ENCODE data around the gene ZPBP2. TPM values are rescaled to one million over a fixed set of nuclear protein-coding genes. Genes with fewer than 3 reads are reported as not detected.
"Not testable (repeated sequence)": the region's sequence is repeated elsewhere in the genome, so short reads cannot be mapped to it uniquely, and the experiment has no call there.

The ZPBP2 gene
- total RNA-seq, 1 donor from 2014 or later, result not detected

DNA sequence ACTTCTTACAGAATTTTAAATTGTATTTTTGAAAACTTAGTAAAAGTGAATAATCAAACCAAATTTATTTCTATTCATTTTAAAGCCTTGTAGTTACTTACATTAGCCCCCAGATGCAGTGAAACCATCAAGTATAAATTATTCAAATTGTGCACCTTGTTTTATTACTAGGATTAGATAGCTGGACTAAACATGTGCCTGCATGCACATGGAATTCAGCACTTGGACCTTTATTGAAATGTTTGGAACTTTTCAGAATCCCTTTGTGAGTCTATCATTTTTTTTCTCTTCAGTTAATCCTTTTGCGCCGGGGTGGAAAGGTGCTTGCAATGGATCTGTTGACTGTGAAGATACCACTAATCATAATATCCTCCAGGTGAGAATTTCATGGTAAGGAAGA lies 4.7 kb downstream of the ZPBP2 start:
- no peak overlapping the region for H3K27ac ChIP-seq
- H3K4me1 ChIP-seq, result no peaks in the 10 kb centered on the region
- intact Hi-C loops (cut with DNase I), result no loop called here
- ATAC-seq (no peak), DNase-seq (no peak)
- H3K4me3 ChIP-seq, result no peak overlapping the region
- TF ChIP-seq, protein P1, sequence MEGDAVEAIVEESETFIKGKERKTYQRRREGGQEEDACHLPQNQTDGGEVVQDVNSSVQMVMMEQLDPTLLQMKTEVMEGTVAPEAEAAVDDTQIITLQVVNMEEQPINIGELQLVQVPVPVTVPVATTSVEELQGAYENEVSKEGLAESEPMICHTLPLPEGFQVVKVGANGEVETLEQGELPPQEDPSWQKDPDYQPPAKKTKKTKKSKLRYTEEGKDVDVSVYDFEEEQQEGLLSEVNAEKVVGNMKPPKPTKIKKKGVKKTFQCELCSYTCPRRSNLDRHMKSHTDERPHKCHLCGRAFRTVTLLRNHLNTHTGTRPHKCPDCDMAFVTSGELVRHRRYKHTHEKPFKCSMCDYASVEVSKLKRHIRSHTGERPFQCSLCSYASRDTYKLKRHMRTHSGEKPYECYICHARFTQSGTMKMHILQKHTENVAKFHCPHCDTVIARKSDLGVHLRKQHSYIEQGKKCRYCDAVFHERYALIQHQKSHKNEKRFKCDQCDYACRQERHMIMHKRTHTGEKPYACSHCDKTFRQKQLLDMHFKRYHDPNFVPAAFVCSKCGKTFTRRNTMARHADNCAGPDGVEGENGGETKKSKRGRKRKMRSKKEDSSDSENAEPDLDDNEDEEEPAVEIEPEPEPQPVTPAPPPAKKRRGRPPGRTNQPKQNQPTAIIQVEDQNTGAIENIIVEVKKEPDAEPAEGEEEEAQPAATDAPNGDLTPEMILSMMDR (IDR thresholded peaks at IDR 0.05), result peak; percentile 31
- H3K36me3 ChIP-seq, result no peaks in the 10 kb centered on the region
- H3K27me3 ChIP-seq, result peaks cover 10% of the 10 kb centered on the region
- no peaks in the 10 kb centered on the region for H3K9me3 ChIP-seq

DNA sequence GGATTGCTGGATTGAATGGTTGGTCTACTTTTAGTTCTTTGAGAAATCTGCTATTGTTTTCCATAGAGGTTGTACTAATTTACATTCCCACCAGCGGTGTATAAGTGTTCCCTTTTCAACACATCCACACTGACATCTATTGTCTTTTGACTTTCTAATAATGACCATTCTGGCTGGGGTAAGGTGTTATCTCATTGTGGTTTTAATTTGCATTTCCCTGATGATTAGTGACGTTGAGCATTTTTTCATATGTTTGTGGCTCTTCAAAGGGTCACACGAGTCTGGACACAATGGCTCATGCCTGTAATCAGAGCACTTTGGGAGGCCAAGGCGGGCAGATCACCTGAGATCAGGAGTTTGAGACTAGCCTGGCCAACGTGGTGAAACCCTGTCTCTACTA lies 18.1 kb downstream of the ZPBP2 start:
- intact Hi-C loops (cut with DNase I); DNase-seq; ATAC-seq; H3K9me3 ChIP-seq; H3K27ac ChIP-seq; H3K4me3 ChIP-seq; H3K27me3 ChIP-seq; H3K4me1 ChIP-seq; H3K36me3 ChIP-seq: not testable (repeated sequence)

GRCh38 chr17:39887078-39887477 lies 19.1 kb downstream of the ZPBP2 start:
- intact Hi-C loops (cut with DNase I), result no loop called here
- TF ChIP-seq, protein P1 (IDR thresholded peaks at IDR 0.05), result no peak

DNA sequence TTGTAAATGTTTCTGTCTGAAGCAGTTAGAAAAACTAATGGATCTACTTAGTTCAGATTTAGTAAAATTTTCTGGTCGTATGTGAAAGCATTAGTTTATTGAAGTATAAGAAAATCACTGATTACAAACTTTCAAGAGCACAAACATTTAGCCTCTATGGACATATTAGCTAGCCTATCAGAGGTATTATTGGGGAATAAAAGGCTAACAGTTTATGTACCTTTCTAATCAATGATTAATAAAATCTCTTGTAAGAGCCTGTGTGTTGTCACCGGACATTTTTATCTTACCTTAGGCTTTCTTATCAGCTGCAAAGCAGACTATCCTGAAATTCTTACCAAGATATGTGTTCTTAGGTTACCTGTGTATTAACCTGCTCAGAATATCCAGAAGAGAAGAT lies 21.2 kb downstream of the ZPBP2 start:
- peaks cover 11% of the 10 kb centered on the region for H3K27me3 ChIP-seq
- no peak overlapping the region for H3K27ac ChIP-seq
- no peak for DNase-seq
- H3K4me1 ChIP-seq, result no peaks in the 10 kb centered on the region
- TF ChIP-seq, protein P1 (IDR thresholded peaks at IDR 0.05), result no peak
- no peaks in the 10 kb centered on the region for H3K9me3 ChIP-seq
- no peaks in the 10 kb centered on the region for H3K36me3 ChIP-seq
- H3K4me3 ChIP-seq, result no peak overlapping the region
- ATAC-seq, result no peak
- intact Hi-C loops (cut with DNase I), result no loop called here

More at GRCh38 chr17:39887078-39887477, 19.1 kb downstream of the ZPBP2 start:
- Histone ChIP-seq H3K4me1 (no peaks in the 10 kb centered on the region), H3K36me3 (no peaks in the 10 kb centered on the region), H3K4me3 (no peak overlapping the region), H3K27me3 (peaks cover 10% of the 10 kb centered on the region), H3K27ac (no peak overlapping the region), H3K9me3 (no peaks in the 10 kb centered on the region)
- no peak for ATAC-seq
- no peak for DNase-seq

DNA sequence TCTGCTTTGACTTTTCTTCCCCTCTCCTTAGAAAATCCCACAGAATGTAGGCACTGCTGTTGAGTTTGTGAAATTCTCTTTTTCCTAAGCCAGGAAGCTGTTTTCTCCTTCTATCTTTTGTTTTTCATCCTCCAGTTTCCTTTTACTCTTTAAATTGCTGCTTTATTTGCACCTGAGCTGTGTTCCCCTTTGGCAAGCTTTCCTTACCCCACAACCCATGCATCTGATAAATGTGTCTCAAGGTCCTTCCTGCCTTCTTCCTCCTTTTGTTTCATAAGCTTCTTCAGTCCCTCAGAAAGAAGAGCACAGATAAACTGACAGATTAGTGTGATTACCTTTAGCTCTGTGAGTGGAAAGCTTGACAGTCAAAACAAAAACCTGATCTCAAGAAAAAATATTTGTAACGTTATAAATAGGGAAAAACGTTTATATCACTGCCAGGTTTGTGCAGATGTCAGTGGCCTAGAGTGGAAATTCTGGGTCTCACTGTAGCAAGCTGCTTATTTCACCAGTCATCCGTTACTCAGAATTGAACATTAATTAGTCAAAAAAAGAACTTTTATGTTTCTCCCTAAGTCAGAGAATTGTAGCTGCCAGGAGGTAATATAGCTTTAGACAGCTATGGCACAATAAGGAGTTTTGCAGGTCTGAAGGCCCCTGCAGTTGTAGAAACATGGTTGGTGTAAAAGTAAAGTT lies 26.8 kb downstream of the ZPBP2 start:
- Histone ChIP-seq H3K9me3 (no peaks in the 10 kb centered on the region), H3K4me3 (no peak overlapping the region), H3K4me1 (no peaks in the 10 kb centered on the region), H3K36me3 (no peaks in the 10 kb centered on the region), H3K27ac (no peak overlapping the region), H3K27me3 (peaks cover 5% of the 10 kb centered on the region)
- ATAC-seq (no peak), DNase-seq (no peak)
- intact Hi-C loops (cut with DNase I), result no loop called here
- TF ChIP-seq, protein P1 (IDR thresholded peaks at IDR 0.05), result no peak

DNA sequence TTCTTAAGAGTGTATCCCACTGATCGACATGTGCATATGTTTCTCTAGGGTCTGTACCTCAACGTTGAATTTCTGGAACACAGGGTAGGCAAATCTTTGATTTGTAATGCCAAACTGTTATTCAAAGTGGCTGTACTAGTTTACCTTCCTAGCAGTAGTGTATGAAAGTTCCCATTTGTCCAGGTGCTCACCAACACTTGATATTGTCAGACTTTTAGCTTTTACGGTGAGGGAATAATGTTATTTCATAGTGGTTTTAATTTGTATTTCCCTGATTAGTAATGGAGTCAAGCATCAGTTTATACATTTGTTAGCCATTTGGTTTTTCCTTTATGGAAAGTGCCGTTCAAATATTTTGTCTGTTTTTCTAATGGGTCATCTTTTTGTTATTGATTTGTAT lies 30.1 kb downstream of the ZPBP2 start:
- DNase-seq, result no peak

More for the DNA sequence above, 30.1 kb downstream of the ZPBP2 start:
- TF ChIP-seq, protein P1 (IDR thresholded peaks at IDR 0.05), result no peak
- no peaks in the 10 kb centered on the region for H3K4me1 ChIP-seq
- intact Hi-C loops (cut with DNase I), result no loop called here
- H3K36me3 ChIP-seq, result no peaks in the 10 kb centered on the region
- no peak for ATAC-seq
- H3K4me3 ChIP-seq, result no peak overlapping the region
- H3K27me3 ChIP-seq, result no peaks in the 10 kb centered on the region
- no peaks in the 10 kb centered on the region for H3K9me3 ChIP-seq
- H3K27ac ChIP-seq, result no peak overlapping the region
